BJ (cell line): ENCODE data around the gene FAM24B. TPM values are rescaled to one million over a fixed set of nuclear protein-coding genes. Genes with fewer than 3 reads are reported as not detected.

Experiments used
- CTCF ChIA-PET: fragments of 350-600 bp; formaldehyde crosslinking; extraction: SDS; loops from one replicate; lab custom pipeline; 2021; ENCODE audit warnings: antibody characterized with exemption, inconsistent platforms; lab: Yijun Ruan, JAX
- POLR2A ChIA-PET: fragments of 300-600 bp; sonication (Branson Sonifier 250); formaldehyde crosslinking; extraction: SDS; loops from one replicate; lab custom pipeline; 2021; ENCODE audit warnings: antibody characterized with exemption; lab: Charles Lee
- DNase-seq: peaks from one replicate; pipeline ENCODE4 v3.0.0-alpha.2; 2011; ENCODE audit warnings: low read depth
- H3K27me3 ChIP-seq: 2 replicates; pipeline ENCODE4 v1.6.0; 2011; ENCODE audit warnings: low read length; ENCODE audit not compliant: control insufficient read depth, insufficient read depth
- H3K36me3 ChIP-seq: 2 replicates; pipeline ENCODE4 v1.5.1; 2011; ENCODE audit warnings: low read length; ENCODE audit not compliant: control insufficient read depth, insufficient read depth
- H3K4me3 ChIP-seq: 2 replicates; pipeline ENCODE4 v1.5.1; 2011; ENCODE audit warnings: low read depth, mild to moderate bottlenecking, control low read depth, low read length
- polyA plus RNA-seq: library from polyadenylated mRNA; depleted of rRNA; stranded (reverse); fragments of >200 nt; gene quantifications from 2 replicates; pipeline ENCODE4 v1.2.3, GENCODE V29; 2011
- TF ChIP-seq, protein P1 (sequence below): IDR thresholded peaks from 2 replicates; pipeline ENCODE4 v1.5.1; 2011; ENCODE audit warnings: low read depth, mild to moderate bottlenecking, control low read depth, inconsistent platforms, low read length, moderate library complexity; ENCODE audit not compliant: insufficient read depth

The FAM24B gene
- polyA plus RNA-seq, 1 experiment, result 2.8 TPM

DNA sequence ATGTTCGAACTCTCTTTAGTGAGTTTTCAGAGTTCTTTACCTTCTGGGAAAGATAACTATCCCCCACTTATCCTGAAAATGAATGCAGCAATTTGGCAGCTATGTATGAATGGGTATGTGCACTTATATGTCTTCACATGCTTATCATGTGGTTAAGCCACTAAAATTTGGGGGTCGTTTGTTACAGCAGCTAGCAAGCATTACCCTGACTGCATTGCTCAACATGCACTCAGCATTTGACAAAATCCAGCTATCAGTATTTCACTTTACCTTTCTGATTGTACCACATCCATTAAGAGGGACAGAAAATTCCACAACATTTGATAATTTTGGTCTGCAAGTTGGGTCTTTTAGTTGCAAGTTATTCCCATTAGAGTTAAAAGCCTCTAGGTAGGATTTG is 43.5 kb downstream of the FAM24B start:
- no peak for DNase-seq
- Histone ChIP-seq H3K36me3 (peaks cover 3% of the 10 kb centered on the region; the same call in 1 of the 2 replicates), H3K4me3 (no peak overlapping the region), H3K27me3 (no peaks in the 10 kb centered on the region)
- TF ChIP-seq, protein P1, sequence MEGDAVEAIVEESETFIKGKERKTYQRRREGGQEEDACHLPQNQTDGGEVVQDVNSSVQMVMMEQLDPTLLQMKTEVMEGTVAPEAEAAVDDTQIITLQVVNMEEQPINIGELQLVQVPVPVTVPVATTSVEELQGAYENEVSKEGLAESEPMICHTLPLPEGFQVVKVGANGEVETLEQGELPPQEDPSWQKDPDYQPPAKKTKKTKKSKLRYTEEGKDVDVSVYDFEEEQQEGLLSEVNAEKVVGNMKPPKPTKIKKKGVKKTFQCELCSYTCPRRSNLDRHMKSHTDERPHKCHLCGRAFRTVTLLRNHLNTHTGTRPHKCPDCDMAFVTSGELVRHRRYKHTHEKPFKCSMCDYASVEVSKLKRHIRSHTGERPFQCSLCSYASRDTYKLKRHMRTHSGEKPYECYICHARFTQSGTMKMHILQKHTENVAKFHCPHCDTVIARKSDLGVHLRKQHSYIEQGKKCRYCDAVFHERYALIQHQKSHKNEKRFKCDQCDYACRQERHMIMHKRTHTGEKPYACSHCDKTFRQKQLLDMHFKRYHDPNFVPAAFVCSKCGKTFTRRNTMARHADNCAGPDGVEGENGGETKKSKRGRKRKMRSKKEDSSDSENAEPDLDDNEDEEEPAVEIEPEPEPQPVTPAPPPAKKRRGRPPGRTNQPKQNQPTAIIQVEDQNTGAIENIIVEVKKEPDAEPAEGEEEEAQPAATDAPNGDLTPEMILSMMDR, result no peak
- ChIA-PET POLR2A (no interaction called here), CTCF (no interaction called here)

DNA sequence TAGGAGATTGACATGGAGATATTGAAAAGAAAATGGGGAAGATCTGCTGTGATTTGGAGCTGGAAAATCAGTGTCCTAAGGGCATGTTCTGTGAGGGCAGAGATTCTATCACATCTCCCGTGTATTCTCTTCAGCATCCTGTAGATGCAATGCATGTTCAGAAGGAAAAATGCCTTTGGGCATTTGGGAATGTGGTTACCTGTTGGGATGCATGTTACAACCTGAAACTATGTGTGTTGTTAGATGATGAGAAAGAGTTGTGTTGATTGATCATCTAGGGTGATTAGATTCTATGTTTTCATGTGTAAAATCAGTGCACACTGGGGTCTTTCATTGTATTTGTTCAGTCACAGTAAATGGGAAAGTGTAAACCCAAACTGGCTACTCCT is 48.4 kb downstream of the FAM24B start:
- no peak overlapping the region for H3K4me3 ChIP-seq
- TF ChIP-seq, protein P1, result no peak
- H3K36me3 ChIP-seq, result 0 out of 2 replicates have a peak, but pooled peaks cover 1% of the 10 kb centered on the region
- DNase-seq, result no peak
- CTCF ChIA-PET, result interaction anchor here (1.1 kb wide), 1 partner anchor 151 kb away, joined by 3 read pairs; no protein-coding TSS in a partner anchor
- POLR2A ChIA-PET, result no interaction called here
- H3K27me3 ChIP-seq, result no peaks in the 10 kb centered on the region

DNA sequence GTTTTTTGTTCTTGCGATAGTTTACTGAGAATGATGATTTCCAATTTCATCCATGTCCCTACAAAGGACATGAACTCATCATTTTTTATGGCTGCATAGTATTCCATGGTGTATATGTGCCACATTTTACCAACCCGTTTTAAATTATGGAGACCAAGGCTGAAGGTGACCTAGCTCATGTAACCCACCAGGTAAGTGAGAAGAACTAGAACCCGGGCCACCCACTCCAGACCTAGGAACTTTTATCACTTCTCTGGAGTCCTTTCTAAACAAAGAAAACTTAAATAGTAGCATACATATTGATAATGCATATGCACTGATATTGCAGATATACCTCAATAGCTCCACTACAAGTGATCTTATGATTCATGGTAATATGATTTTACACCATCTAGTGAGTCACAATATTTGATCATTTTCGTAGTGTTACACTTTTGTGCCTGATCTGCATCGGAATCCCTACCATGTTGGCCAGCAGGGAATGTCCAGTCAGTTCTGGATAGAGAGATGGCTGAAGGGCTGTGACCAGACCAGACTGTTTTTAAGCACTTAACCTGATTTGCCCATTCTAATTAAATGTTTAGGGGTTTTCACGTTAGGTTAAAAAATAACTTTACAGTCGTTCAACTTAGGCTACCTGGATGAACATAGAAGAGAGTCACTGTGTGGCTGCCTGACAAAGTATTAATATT is 49.0 kb downstream of the FAM24B start:
- DNase-seq, result no peak
- TF ChIP-seq, protein P1, result no peak
- no peaks in the 10 kb centered on the region for H3K27me3 ChIP-seq
- H3K4me3 ChIP-seq, result no peak overlapping the region
- ChIA-PET CTCF (interaction anchor here (1.1 kb wide), 1 partner anchor 151 kb away, joined by 3 read pairs; no protein-coding TSS in a partner anchor), POLR2A (no interaction called here)
- H3K36me3 ChIP-seq, result 0 out of 2 replicates have a peak, but pooled peaks cover 1% of the 10 kb centered on the region

DNA sequence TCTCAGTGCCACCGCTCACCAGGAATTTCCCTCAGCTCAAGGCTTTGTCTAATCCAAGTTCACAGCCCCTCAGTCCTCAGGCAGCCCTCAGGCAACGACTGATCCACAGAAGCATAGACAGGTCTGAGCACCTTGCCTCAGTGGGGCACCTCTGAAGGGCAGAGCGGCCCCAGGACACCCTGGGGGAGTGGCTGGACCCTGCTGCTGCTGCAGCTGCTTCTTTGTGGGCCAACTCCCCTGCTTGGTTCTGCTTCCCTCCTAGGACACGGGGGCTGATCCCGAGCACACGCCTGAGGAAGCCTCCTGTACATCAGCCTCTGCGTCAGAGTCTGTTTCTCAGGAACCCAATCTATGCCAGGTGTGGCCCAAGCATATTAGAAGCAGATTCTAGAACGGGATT is 49.9 kb downstream of the FAM24B start:
- no peak overlapping the region for H3K4me3 ChIP-seq
- CTCF ChIA-PET, result no interaction called here
- TF ChIP-seq, protein P1, result no peak
- no peaks in the 10 kb centered on the region for H3K27me3 ChIP-seq
- POLR2A ChIA-PET, result no interaction called here
- H3K36me3 ChIP-seq, result 0 out of 2 replicates have a peak, but pooled peaks cover 1% of the 10 kb centered on the region
- DNase-seq, result no peak

DNA sequence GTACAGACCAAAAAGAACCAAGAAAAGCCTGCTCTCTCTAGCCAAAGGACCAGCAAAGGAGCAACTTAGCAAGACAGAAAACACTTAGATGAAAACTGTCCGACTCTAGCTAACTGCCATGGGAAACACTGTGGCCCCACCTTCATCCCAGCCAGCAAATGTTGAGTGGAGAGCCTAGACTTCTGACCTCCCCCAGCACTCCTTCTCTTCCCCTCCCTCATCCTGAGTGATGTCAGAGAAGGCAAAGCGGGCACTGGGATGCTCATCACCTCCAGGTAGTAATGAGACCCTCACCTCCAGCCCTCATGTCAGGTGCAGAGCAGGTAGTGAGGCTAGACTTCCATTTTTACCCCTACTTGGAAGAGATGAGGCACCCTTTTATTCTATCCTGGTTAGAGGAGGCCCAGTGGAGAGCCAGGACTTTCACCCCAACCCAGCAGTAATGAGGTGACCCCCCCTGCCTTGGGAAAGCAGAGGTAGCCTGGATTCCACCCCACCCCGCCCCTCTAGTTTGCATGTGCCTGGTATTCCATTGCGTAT is 50.6 kb downstream of the FAM24B start:
- H3K36me3 ChIP-seq, result 0 out of 2 replicates have a peak, but pooled peaks cover 1% of the 10 kb centered on the region
- H3K27me3 ChIP-seq, result no peaks in the 10 kb centered on the region
- POLR2A ChIA-PET, result no interaction called here
- TF ChIP-seq, protein P1, result no peak
- H3K4me3 ChIP-seq, result no peak overlapping the region
- no peak for DNase-seq
- CTCF ChIA-PET, result no interaction called here
